ENCODE data around the gene PHLPP1.

- TF ChIP-seq EP300 (IDR thresholded peaks at IDR 0.05), result no peak
- no peak for TF ChIP-seq CTCF (IDR thresholded peaks at IDR 0.05)
These were observed 22.0 kb downstream of the PHLPP1 start for GRCh38 chr18:62737241-62737873.

Data from ovary (tissue), 3 donors.